Loucy (cell line): Measurements from ENCODE around the gene ENTHD1.

Experiments used
- EZH2phosphoT487 ChIP-seq: fragments of 200-600 bp; IDR thresholded peaks from 2 replicates; pipeline ENCODE4 v1.6.1; 2018; ENCODE audit warnings: antibody characterized with exemption, mild to moderate bottlenecking, moderate library complexity, borderline replicate concordance
- TF ChIP-seq, protein P1 (sequence below): fragments of 200-600 bp; sonication (generic); conservative IDR thresholded peaks from 2 replicates; pipeline ENCODE4 v1.5.1; 2014; ENCODE audit warnings: mild to moderate bottlenecking, antibody characterized with exemption, low read length

- TF ChIP-seq, protein P1, sequence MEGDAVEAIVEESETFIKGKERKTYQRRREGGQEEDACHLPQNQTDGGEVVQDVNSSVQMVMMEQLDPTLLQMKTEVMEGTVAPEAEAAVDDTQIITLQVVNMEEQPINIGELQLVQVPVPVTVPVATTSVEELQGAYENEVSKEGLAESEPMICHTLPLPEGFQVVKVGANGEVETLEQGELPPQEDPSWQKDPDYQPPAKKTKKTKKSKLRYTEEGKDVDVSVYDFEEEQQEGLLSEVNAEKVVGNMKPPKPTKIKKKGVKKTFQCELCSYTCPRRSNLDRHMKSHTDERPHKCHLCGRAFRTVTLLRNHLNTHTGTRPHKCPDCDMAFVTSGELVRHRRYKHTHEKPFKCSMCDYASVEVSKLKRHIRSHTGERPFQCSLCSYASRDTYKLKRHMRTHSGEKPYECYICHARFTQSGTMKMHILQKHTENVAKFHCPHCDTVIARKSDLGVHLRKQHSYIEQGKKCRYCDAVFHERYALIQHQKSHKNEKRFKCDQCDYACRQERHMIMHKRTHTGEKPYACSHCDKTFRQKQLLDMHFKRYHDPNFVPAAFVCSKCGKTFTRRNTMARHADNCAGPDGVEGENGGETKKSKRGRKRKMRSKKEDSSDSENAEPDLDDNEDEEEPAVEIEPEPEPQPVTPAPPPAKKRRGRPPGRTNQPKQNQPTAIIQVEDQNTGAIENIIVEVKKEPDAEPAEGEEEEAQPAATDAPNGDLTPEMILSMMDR = no peak
- TF ChIP-seq EZH2phosphoT487 = no peak
These were observed 33.5 kb downstream of the ENTHD1 start for GRCh38 chr22:39859903-39860588.
